Right renal pelvis (tissue), 4 donors: ENCODE data around the gene CLASP1. TPM values are rescaled to one million over a fixed set of nuclear protein-coding genes. Genes with fewer than 3 reads are reported as not detected.
"Not testable (repeated sequence)": the region's sequence is repeated elsewhere in the genome, so short reads cannot be mapped to it uniquely, and the experiment has no call there.

Experiments used
- DNase-seq, 4 donors: peaks; one replicate each; pipeline ENCODE4 v3.0.0-alpha.2; 2013; ENCODE audit warnings: low read depth in 4 of 4, low spot score in 3 of 4, missing footprints in 1 of 4
- polyA plus RNA-seq, 4 donors: library from polyadenylated mRNA; unstranded; fragments of 120-200 nt; gene quantifications; one replicate each; pipeline ENCODE4 v1.2.1, GENCODE V29; 2013; ENCODE audit not compliant: insufficient read length in 4 of 4

CLASP1 gene
- polyA plus RNA-seq, 4 donors: 39.3 to 48.7 (median 43.9) TPM

GRCh38 chr2:121338281-121338680 lies 311.0 kb downstream of the CLASP1 start:
- DNase-seq: no peak

DNA sequence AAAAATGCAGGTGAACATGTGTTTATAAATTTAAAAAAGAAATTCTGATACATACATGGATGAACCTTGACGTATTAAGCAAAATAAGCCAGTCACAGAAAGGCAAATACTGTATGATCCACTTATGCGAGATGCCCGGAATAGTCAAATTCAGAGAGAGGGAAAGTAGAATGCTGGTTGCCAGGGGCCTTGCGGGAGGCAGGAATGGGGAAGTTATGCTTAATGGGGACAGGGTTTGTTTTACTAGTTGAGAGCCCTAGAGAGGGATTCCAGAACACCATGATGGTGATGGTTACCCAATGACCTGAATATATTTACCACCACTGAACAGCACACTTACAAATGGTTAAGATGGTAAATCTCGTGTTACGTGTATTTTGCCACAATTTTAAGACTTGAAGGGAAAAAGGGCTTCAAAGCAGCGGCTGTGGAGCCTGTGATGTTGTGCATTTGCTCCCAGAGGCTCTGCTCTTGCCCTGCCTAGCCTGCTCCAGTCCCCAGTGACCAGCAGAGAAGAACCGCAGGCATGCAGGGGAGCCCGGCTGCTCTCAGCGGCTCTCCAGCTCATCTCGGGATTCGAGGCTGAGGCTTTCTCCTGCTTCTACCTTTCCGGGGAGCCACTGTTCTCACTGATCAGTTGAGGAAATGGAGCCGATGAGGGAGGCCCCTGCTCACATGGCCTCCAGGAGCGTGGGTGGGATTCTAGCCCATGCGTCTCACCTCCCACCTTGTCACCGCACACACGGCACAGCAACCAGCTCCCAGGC lies 312.6 kb downstream of the CLASP1 start:
- DNase-seq: no peak

GRCh38 chr2:121335294-121336290 lies 313.7 kb downstream of the CLASP1 start:
- DNase-seq: no peak

- peak in 1 of 4 donors; percentile 33 for DNase-seq
Observed at GRCh38 chr2:121334581-121335293, 314.5 kb downstream of the CLASP1 start.

DNA sequence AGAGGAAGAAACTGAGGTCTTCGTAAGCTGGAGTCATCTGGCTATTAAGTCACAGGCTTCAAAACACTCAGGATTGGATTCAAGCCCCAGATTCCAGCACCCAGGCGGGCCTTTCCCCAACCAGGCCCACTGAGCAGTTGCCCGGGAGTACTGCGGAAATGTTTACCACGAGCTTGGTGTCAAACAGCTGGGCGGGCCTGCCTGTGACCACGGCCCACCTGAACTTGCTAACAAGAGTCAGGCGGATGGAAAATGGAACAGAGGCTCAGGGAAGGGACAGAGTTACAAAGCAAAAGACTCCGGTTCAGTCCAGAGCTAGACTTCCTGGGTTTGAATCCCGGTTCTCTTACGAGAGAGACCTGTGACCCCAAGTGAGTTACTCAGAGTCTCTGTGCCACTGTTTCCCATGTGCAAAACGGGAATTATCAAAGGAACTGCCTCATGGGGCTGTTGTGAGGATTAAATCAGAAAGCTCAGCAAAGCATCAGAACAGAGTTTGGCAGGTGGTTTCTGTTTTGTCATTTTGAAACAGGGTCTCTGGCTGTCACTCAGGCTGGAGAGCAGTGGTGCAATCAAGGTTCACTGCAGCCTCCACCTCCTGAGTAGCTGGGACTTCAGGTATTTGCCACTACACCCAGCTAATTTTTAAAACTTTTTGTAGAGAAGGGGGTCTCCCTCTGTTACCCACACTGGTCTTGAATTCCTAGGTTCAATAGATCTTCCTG lies 315.3 kb downstream of the CLASP1 start:
- no peak for DNase-seq

- DNase-seq: no peak
Observed at GRCh38 chr2:121333231-121333630, 316.0 kb downstream of the CLASP1 start.

DNA sequence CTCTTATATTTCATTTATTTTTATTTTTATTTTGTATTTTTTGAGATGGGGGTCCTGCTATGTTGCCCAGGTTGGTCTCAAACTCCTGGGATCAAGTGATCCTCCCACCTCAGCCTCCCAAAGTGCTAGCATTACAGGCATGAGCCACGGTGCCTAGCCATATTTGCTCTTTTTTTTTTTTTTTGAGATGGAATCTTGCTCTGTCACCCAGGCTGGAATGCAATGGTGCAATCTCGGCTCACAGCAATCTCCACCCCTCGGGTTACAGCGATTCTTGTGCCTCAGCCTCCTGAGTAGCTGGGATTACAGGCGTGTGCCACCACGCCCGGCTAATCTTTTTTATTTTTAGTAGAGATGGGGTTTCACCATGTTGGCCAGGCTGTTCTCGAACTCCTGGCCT lies 317.9 kb downstream of the CLASP1 start:
- not testable (repeated sequence) for DNase-seq

DNA sequence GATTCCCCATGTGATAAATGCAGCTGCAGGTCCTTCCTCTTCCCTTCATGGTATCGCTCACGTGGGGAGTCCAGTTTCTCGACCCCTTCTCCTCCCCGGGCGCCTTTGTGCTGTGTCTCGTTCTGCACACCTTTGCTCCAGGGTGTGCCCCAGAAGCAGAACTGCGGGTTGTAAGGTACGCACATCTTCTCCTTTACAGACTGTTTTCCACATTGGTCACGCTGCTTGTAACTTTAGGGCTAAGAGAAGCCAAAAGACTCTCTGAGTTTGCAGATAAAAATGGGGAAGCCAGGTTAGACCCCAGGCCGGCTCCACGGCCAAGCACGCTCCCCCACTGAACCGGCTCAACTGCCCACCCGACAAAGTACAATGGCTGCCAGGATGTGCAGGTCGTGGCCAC lies 318.3 kb downstream of the CLASP1 start:
- no peak for DNase-seq

DNA sequence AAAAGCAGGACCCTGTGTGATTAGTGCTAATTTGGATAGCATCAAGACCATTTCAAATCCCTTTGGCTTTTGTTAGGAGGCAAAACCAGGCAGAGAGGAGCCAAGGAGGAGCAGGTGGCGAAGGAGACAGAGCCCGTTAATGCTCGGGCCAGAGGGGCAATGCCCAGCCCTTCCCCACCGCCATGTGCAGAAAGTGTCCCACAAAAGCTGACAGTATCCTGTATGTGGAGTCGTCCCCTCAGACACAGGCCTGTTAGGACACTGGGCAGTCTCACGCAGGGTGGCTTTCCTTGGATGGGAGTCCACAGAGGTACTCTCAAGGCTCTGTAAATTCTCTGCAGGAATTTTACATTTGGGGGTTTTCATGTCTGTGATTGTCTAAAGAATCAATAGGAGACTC lies 319.5 kb downstream of the CLASP1 start:
- no peak for DNase-seq

- no peak for DNase-seq
Observed at GRCh38 chr2:121326628-121327027, 322.6 kb downstream of the CLASP1 start.

DNA sequence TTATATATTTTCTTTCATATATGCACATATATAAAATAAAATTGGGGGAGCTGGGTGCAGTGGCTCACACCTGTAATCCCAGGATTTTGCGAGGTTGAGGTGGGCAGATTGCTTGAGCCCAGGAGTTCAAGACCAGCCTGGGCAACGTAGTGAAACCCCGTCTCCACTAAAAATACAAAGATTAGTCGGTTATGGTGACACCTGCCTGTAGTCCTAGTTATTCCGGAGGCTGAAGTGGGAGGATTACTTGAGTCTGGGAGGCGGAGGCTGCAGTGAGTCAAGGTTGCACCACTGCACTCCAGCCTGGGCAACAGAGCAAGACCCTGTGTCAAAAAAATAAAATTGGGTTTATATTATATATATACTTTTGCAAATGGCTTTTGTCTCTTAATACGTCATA lies 324.7 kb downstream of the CLASP1 start:
- no peak for DNase-seq

GRCh38 chr2:121321476-121321875 lies 327.8 kb downstream of the CLASP1 start:
- DNase-seq: no peak

GRCh38 chr2:121319941-121320340 lies 329.3 kb downstream of the CLASP1 start:
- no peak for DNase-seq

GRCh38 chr2:121316986-121317385 lies 332.3 kb downstream of the CLASP1 start:
- no peak for DNase-seq

DNA sequence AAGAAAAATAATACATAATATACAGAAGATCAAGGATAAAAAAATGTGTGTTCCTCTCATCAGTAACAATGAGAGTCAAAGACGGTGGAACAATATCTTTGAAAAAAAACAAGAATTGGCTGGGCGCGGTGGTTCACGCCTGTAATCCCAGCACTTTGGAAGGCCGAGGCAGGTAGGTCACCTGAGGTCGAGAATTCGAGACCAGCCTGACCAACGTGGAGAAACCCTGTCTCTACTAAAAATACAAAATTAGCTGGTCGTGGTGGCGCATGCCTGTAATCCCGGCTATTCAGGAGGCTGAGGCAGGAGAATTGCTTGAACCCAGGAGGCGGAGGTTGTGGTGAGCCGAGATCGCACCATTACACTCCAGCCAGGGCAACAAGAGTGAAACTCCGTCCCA lies 335.6 kb downstream of the CLASP1 start:
- DNase-seq: not testable (repeated sequence)

GRCh38 chr2:121309801-121310200 lies 339.5 kb downstream of the CLASP1 start:
- DNase-seq: no peak

DNA sequence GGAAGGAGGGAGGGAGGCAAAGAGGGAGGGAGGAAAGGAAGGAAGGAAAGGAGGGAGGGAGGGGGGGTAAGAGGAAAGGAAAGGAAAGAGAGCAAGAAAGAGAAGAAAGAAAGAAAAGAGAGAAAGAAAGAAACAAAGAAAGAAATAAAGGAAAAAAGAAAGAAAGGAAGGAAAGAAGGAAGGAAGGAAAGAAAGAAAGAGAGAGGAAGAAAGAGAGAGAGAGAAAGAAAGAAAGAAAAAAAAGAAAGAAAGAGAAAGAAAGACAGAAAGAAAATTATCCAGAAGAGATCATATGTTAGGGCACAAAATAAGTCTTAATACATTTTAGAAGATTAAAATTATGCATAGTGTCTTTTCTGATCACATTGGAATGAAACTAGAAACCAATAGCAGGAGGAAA lies 339.9 kb downstream of the CLASP1 start:
- DNase-seq: no peak

DNA sequence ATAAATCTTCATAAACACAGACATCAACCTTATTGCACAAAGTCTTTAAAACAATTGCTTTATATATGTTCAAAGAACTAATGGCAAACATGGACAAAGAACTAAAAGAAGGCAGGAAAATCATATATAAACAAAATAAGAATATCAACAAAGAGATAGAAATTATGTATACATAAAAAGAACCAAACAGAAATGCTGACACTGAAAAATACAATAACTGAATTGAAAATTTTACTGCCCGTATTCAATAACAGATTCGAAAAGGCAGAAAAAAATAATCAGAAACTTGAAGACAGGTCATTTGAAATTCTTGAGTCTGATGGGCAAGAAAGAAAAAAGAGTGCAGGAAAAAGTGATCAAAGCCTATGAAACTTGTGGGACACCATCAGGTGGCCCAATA lies 342.2 kb downstream of the CLASP1 start:
- DNase-seq: no peak

DNA sequence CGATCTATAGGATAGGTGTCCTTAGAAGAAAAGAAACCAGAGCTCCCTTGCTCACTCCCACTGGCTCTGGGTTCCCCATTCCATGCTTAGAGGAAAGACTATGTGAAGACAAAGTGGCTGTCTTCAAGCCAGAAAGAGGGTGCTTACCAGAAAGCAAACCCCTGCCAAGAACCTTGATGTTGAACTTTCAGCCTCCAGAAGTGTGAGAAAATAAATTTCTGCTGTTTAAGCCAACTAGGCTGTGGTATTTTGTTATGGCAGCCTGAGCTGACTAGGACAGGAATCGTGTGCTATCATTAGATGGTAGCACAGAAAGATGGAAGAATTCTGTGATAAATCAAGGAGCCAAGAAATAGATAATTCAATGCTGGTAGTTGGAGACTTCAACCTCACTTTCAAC lies 344.3 kb downstream of the CLASP1 start:
- DNase-seq: no peak

DNA sequence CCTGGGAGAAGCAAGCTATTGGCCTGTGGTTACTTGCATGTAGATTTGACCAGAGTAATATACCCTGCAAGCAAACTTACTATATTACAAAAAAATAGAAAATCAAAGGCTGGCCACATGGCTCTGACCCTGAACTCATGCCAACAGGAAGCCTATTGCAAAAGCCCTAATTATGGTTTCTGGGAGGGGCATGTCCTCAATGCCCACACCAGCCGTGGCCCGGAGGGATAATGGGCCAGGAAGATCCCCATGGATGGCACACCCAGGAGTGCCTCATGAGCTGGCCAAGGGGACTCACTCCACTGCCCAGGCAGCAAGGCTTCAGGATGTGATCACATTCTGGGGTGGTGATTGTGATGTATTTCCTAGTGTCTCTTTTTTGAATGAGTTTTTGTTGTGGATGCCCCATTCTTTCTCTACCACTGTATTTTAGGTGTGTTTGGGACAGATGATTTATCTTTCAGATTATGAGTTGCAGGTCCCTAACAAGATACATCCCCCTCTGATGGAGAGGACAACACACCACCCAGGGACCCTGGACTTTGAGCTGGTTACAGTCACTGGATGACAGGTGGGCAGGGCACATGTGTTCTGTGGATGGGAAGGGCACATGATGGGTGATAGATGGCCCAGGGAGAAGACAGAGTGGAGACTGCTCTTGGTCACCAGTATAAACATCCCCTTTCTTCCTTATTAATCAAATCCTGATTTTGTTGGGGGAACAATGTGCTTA lies 345.6 kb downstream of the CLASP1 start:
- DNase-seq: no peak
